Natural killer cell (primary cell): ENCODE results near the gene TRAF5. TPM values are rescaled to one million over a fixed set of nuclear protein-coding genes. Genes with fewer than 3 reads are reported as not detected.

ENCODE experiments used
- ATAC-seq, 3 donors: fragments of 150-1000 bp in 2 of 3; fragments of 200-7000 bp in 1 of 3; cut with Tn5 transposase; 1 replicate in 1 of 3; 2 replicates in 2 of 3; pipeline ENCODE4 v1.10.0; 2021; ENCODE audit warnings: mild to moderate bottlenecking in 2 of 3, moderate library complexity in 2 of 3
- DNase-seq, 2 donors: peaks; one replicate each; pipeline versions ENCODE4 v3.0.0 to v3.0.0-alpha.2; 2013 to 2021; ENCODE audit warnings: mixed read lengths in 1 of 2
- H3K27ac ChIP-seq: one replicate; pipeline ENCODE4 v1.5.1; 2013; ENCODE audit warnings: mild to moderate bottlenecking, low read length
- H3K27me3 ChIP-seq: one replicate; pipeline ENCODE4 v1.6.1; 2013; ENCODE audit warnings: low read length; ENCODE audit not compliant: control insufficient read depth, insufficient read depth
- H3K36me3 ChIP-seq: one replicate; pipeline ENCODE4 v1.6.1; 2013; ENCODE audit warnings: low read length; ENCODE audit not compliant: control insufficient read depth, insufficient read depth
- H3K4me1 ChIP-seq: one replicate; pipeline ENCODE4 v1.6.1; 2013; ENCODE audit warnings: low read length; ENCODE audit not compliant: control insufficient read depth, insufficient read depth
- H3K4me3 ChIP-seq: one replicate; pipeline ENCODE4 v1.5.1; 2013; ENCODE audit warnings: low read length
- H3K9me3 ChIP-seq: one replicate; pipeline ENCODE4 v1.6.1; 2013; ENCODE audit warnings: low read length; ENCODE audit not compliant: control insufficient read depth, insufficient read depth
- H3K27ac Mint-ChIP-seq, 2 donors: one replicate each; pipeline ENCODE4 v1.8.0; 2022; ENCODE audit warnings: mild to moderate bottlenecking in 2 of 2, mixed read lengths in 2 of 2, moderate library complexity in 1 of 2
- H3K27me3 Mint-ChIP-seq, 2 donors: one replicate each; pipeline ENCODE4 v1.8.0; 2022; ENCODE audit warnings: low read depth in 2 of 2, mixed read lengths in 2 of 2
- H3K36me3 Mint-ChIP-seq: one replicate; pipeline ENCODE4 v1.8.0; 2022; ENCODE audit warnings: mixed read lengths
- H3K4me1 Mint-ChIP-seq, 2 donors: one replicate each; pipeline ENCODE4 v1.8.0; 2022; ENCODE audit warnings: mixed read lengths in 2 of 2
- H3K4me3 Mint-ChIP-seq: one replicate; pipeline ENCODE4 v1.8.0; 2022; ENCODE audit warnings: mild to moderate bottlenecking, moderate library complexity, mixed read lengths
- H3K9me3 Mint-ChIP-seq, 2 donors: one replicate each; pipeline ENCODE4 v1.8.0; 2022; ENCODE audit warnings: mixed read lengths in 2 of 2
- CTCF ChIP-seq: fragments of 200-600 bp; IDR thresholded peaks from one replicate; pipeline ENCODE4 v1.8.0; 2022; ENCODE audit warnings: antibody characterized with exemption
- whole genome bisulfite sequencing: methylation state at CpG from one replicate; pipeline ENCODE4 v1.1.7; 2013; ENCODE audit warnings: missing lambda C conversion rate; ENCODE audit not compliant: insufficient coverage; 5-methylcytosine and 5-hydroxymethylcytosine counted together
- intact Hi-C: fragments of 100-400 bp; cut with micrococcal nuclease; formaldehyde crosslinking; loops from one replicate; pipeline ENCODE4 v1.14.2; 2022
- total RNA-seq, 4 donors: library from RNA; stranded (reverse); fragments of 120-200 nt in 1 of 4; gene quantifications; one replicate each; pipeline versions ENCODE4 v1.2.3 to v1.2.4, GENCODE V29; 2013 to 2022

Gene TRAF5
- total RNA-seq, 3 donors from 2014 or later (not counting 1 experiment from before 2014, with no cell fraction given): 52.3 to 74.4 (median 55.6) TPM

- DNase-seq (peak; percentile 44 to 71), ATAC-seq (peak; percentile 77 to 88 (median 77))
- Mint-ChIP-seq H3K4me3 (peak overlapping the region; percentile 82), H3K27me3 (no peaks in the 10 kb centered on the region), H3K4me1 (peaks cover 58 to 74% of the 10 kb centered on the region in 2 donors), H3K36me3 (no peaks in the 10 kb centered on the region), H3K27ac (peak overlapping the region; percentile 74 to 86), H3K9me3 (no peaks in the 10 kb centered on the region)
- Histone ChIP-seq H3K27me3 (no peaks in the 10 kb centered on the region), H3K4me1 (peaks cover 42% of the 10 kb centered on the region), H3K4me3 (no peak overlapping the region), H3K9me3 (no peaks in the 10 kb centered on the region), H3K27ac (peak overlapping the region; percentile 48), H3K36me3 (peaks cover 19% of the 10 kb centered on the region)
- 15% methylated on average over 8 of the region's 8 CpGs for WGBS
- intact Hi-C loops: loop anchor here (1.0 kb wide), 1 partner anchor 30 kb away; no protein-coding TSS in a partner anchor
- peak; percentile 82 for TF ChIP-seq CTCF
These were observed 26.4 kb downstream of the TRAF5 start for GRCh38 chr1:211352985-211353515.

- Mint-ChIP-seq H3K27me3 (no peaks in the 10 kb centered on the region), H3K27ac (peak overlapping the region; percentile 74 to 86), H3K4me1 (peaks cover 58 to 74% of the 10 kb centered on the region in 2 donors), H3K9me3 (no peaks in the 10 kb centered on the region), H3K4me3 (peak overlapping the region; percentile 82), H3K36me3 (no peaks in the 10 kb centered on the region)
- peaks cover 42% of the 10 kb centered on the region for H3K4me1 ChIP-seq
- H3K27me3 ChIP-seq: no peaks in the 10 kb centered on the region
- peaks cover 19% of the 10 kb centered on the region for H3K36me3 ChIP-seq
- H3K9me3 ChIP-seq: no peaks in the 10 kb centered on the region
- WGBS: 0% methylated on average over 1 of the region's 1 CpG
- H3K4me3 ChIP-seq: no peak overlapping the region
- ATAC-seq (peak in 2 of 3 donors; percentile 6 to 33), DNase-seq (no peak)
- intact Hi-C loops: loop anchor here (1.0 kb wide), 1 partner anchor 30 kb away; no protein-coding TSS in a partner anchor
- H3K27ac ChIP-seq: peak overlapping the region; percentile 48
- TF ChIP-seq CTCF: no peak
These were observed 27.1 kb downstream of the TRAF5 start for GRCh38 chr1:211353562-211354212.

- DNase-seq: no peak
- TF ChIP-seq CTCF: no peak
- H3K4me1 Mint-ChIP-seq: peaks cover 44 to 59% of the 10 kb centered on the region in 2 donors
- peaks cover 37% of the 10 kb centered on the region for H3K36me3 ChIP-seq
- H3K27ac ChIP-seq: no peak overlapping the region
- peak in 1 of 3 donors; percentile 14 for ATAC-seq
- peak overlapping the region; percentile 61 to 74 for H3K27ac Mint-ChIP-seq
- H3K36me3 Mint-ChIP-seq: peaks cover 10% of the 10 kb centered on the region
- H3K27me3 ChIP-seq: no peaks in the 10 kb centered on the region
- H3K9me3 Mint-ChIP-seq: no peaks in the 10 kb centered on the region
- H3K4me1 ChIP-seq: peaks cover 36% of the 10 kb centered on the region
- intact Hi-C loops: no loop called here
- H3K4me3 ChIP-seq: no peak overlapping the region
- WGBS: 67% methylated on average over 4 of the region's 4 CpGs
- H3K9me3 ChIP-seq: no peaks in the 10 kb centered on the region
- H3K27me3 Mint-ChIP-seq: no peaks in the 10 kb centered on the region
- no peak overlapping the region for H3K4me3 Mint-ChIP-seq
These were observed 29.2 kb downstream of the TRAF5 start for GRCh38 chr1:211355873-211356272.
